Measurements from ENCODE around the gene TVP23C. TPM values are rescaled to one million over a fixed set of nuclear protein-coding genes. Genes with fewer than 3 reads are reported as not detected.

The TVP23C gene
- total and polyA plus RNA-seq, 2 of the 8 experiments (the other 6 are each of a cell fraction or from before 2014, with no cell fraction given), result 2.9 to 9.6 TPM

DNA sequence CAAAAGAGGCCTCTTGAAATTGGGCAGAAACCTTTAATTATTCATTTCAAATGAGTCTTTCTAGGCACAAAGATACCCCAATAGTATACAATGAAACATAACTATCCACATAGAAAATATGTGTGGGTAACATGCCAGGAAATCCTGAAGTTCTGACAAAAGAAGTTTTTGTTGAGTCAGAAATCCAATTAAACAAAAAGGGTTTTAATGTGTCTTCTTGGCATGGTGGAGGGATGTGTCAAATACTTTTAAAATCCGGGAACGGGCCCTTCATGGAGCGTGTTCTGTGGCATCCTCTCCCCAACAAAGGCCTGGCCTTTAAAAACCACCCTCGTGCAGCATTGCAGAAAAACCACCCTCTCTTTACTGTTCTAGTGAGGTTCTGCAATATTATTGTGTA is 110.0 kb downstream of the TVP23C start (continued):
- no peak for TF ChIP-seq MAFK (IDR thresholded peaks at IDR 0.05; ENCODE audit: low read depth, low read length)
- no peak for TF ChIP-seq SAP30 (IDR thresholded peaks at IDR 0.05; ENCODE audit: insufficient read depth, insufficient replicate concordance, low read length)
- TF ChIP-seq, protein P1, sequence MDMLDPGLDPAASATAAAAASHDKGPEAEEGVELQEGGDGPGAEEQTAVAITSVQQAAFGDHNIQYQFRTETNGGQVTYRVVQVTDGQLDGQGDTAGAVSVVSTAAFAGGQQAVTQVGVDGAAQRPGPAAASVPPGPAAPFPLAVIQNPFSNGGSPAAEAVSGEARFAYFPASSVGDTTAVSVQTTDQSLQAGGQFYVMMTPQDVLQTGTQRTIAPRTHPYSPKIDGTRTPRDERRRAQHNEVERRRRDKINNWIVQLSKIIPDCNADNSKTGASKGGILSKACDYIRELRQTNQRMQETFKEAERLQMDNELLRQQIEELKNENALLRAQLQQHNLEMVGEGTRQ (IDR thresholded peaks at IDR 0.05; ENCODE audit: low read length), result no peak
- no peak for TF ChIP-seq HDAC6 (IDR thresholded peaks at IDR 0.05; ENCODE audit: low read depth, low read length)
- no peak for TF ChIP-seq NRF1 (IDR thresholded peaks at IDR 0.05; ENCODE audit: low read depth, low read length)
- TF ChIP-seq, protein P2, sequence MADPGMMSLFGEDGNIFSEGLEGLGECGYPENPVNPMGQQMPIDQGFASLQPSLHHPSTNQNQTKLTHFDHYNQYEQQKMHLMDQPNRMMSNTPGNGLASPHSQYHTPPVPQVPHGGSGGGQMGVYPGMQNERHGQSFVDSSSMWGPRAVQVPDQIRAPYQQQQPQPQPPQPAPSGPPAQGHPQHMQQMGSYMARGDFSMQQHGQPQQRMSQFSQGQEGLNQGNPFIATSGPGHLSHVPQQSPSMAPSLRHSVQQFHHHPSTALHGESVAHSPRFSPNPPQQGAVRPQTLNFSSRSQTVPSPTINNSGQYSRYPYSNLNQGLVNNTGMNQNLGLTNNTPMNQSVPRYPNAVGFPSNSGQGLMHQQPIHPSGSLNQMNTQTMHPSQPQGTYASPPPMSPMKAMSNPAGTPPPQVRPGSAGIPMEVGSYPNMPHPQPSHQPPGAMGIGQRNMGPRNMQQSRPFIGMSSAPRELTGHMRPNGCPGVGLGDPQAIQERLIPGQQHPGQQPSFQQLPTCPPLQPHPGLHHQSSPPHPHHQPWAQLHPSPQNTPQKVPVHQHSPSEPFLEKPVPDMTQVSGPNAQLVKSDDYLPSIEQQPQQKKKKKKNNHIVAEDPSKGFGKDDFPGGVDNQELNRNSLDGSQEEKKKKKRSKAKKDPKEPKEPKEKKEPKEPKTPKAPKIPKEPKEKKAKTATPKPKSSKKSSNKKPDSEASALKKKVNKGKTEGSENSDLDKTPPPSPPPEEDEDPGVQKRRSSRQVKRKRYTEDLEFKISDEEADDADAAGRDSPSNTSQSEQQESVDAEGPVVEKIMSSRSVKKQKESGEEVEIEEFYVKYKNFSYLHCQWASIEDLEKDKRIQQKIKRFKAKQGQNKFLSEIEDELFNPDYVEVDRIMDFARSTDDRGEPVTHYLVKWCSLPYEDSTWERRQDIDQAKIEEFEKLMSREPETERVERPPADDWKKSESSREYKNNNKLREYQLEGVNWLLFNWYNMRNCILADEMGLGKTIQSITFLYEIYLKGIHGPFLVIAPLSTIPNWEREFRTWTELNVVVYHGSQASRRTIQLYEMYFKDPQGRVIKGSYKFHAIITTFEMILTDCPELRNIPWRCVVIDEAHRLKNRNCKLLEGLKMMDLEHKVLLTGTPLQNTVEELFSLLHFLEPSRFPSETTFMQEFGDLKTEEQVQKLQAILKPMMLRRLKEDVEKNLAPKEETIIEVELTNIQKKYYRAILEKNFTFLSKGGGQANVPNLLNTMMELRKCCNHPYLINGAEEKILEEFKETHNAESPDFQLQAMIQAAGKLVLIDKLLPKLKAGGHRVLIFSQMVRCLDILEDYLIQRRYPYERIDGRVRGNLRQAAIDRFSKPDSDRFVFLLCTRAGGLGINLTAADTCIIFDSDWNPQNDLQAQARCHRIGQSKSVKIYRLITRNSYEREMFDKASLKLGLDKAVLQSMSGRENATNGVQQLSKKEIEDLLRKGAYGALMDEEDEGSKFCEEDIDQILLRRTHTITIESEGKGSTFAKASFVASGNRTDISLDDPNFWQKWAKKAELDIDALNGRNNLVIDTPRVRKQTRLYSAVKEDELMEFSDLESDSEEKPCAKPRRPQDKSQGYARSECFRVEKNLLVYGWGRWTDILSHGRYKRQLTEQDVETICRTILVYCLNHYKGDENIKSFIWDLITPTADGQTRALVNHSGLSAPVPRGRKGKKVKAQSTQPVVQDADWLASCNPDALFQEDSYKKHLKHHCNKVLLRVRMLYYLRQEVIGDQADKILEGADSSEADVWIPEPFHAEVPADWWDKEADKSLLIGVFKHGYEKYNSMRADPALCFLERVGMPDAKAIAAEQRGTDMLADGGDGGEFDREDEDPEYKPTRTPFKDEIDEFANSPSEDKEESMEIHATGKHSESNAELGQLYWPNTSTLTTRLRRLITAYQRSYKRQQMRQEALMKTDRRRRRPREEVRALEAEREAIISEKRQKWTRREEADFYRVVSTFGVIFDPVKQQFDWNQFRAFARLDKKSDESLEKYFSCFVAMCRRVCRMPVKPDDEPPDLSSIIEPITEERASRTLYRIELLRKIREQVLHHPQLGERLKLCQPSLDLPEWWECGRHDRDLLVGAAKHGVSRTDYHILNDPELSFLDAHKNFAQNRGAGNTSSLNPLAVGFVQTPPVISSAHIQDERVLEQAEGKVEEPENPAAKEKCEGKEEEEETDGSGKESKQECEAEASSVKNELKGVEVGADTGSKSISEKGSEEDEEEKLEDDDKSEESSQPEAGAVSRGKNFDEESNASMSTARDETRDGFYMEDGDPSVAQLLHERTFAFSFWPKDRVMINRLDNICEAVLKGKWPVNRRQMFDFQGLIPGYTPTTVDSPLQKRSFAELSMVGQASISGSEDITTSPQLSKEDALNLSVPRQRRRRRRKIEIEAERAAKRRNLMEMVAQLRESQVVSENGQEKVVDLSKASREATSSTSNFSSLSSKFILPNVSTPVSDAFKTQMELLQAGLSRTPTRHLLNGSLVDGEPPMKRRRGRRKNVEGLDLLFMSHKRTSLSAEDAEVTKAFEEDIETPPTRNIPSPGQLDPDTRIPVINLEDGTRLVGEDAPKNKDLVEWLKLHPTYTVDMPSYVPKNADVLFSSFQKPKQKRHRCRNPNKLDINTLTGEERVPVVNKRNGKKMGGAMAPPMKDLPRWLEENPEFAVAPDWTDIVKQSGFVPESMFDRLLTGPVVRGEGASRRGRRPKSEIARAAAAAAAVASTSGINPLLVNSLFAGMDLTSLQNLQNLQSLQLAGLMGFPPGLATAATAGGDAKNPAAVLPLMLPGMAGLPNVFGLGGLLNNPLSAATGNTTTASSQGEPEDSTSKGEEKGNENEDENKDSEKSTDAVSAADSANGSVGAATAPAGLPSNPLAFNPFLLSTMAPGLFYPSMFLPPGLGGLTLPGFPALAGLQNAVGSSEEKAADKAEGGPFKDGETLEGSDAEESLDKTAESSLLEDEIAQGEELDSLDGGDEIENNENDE (IDR thresholded peaks at IDR 0.05; ENCODE audit: insufficient replicate concordance, low read length), result no peak
